NK-92 (cell line): ENCODE data around the gene ALB.

Experiments used
- DNase-seq: peaks from one replicate; lab custom pipeline; 2025; ENCODE audit not compliant: unreplicated experiment; lab: John Stamatoyannopoulos, UW

The ALB gene

DNA sequence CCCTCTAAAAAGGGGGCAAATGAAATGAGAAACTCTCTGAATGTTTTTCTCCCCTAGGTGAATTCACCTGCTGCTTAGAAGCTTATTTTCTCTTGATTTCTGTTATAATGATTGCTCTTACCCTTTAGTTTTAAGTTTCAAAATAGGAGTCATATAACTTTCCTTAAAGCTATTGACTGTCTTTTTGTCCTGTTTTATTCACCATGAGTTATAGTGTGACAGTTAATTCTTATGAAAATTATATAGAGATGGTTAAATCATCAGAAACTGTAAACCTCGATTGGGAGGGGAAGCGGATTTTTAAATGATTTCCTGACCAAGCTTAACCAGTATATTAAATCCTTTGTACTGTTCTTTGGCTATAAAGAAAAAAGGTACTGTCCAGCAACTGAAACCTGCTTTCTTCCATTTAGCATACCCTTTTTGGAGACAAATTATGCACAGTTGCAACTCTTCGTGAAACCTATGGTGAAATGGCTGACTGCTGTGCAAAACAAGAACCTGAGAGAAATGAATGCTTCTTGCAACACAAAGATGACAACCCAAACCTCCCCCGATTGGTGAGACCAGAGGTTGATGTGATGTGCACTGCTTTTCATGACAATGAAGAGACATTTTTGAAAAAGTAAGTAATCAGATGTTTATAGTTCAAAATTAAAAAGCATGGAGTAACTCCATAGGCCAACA, 4.2 kb downstream of the ALB start:
- DNase-seq, result no peak

DNA sequence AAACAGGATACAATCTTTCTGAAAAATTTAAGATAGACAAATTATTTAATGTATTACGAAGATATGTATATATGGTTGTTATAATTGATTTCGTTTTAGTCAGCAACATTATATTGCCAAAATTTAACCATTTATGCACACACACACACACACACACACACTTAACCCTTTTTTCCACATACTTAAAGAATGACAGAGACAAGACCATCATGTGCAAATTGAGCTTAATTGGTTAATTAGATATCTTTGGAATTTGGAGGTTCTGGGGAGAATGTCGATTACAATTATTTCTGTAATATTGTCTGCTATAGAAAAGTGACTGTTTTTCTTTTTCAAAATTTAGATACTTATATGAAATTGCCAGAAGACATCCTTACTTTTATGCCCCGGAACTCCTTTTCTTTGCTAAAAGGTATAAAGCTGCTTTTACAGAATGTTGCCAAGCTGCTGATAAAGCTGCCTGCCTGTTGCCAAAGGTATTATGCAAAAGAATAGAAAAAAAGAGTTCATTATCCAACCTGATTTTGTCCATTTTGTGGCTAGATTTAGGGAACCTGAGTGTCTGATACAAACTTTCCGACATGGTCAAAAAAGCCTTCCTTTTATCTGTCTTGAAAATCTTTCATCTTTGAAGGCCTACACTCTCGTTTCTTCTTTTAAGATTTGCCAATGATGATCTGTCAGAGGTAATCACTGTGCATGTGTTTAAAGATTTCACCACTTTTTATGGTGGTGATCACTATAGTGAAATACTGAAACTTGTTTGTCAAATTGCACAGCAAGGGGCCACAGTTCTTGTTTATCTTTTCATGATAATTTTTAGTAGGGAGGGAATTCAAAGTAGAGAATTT, 5.2 kb downstream of the ALB start:
- DNase-seq, result no peak

DNA sequence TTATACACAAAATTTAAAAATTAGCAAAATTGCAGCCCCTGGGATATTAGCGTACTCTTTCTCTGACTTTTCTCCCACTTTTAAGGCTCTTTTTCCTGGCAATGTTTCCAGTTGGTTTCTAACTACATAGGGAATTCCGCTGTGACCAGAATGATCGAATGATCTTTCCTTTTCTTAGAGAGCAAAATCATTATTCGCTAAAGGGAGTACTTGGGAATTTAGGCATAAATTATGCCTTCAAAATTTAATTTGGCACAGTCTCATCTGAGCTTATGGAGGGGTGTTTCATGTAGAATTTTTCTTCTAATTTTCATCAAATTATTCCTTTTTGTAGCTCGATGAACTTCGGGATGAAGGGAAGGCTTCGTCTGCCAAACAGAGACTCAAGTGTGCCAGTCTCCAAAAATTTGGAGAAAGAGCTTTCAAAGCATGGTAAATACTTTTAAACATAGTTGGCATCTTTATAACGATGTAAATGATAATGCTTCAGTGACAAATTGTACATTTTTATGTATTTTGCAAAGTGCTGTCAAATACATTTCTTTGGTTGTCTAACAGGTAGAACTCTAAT, 6.0 kb downstream of the ALB start:
- DNase-seq, result no peak

DNA sequence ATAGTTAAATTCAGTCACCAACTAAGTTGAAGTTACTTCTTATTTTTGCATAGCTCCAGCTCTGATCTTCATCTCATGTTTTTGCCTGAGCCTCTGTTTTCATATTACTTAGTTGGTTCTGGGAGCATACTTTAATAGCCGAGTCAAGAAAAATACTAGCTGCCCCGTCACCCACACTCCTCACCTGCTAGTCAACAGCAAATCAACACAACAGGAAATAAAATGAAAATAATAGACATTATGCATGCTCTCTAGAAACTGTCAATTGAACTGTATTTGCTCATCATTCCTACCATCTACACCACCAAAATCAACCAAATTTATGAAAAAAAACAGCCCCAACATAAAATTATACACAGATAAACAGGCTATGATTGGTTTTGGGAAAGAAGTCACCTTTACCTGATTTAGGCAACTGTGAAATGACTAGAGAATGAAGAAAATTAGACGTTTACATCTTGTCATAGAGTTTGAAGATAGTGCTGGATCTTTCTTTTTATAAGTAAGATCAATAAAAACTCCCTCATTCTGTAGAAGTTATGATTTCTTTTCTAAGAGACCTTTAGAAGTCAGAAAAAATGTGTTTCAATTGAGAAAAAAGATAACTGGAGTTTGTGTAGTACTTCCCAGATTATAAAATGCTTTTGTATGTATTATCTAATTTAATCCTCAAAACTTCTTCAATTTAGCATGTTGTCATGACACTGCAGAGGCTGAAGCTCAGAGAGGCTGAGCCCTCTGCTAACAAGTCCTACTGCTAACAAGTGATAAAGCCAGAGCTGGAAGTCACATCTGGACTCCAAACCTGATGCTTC, 7.0 kb downstream of the ALB start:
- no peak for DNase-seq

DNA sequence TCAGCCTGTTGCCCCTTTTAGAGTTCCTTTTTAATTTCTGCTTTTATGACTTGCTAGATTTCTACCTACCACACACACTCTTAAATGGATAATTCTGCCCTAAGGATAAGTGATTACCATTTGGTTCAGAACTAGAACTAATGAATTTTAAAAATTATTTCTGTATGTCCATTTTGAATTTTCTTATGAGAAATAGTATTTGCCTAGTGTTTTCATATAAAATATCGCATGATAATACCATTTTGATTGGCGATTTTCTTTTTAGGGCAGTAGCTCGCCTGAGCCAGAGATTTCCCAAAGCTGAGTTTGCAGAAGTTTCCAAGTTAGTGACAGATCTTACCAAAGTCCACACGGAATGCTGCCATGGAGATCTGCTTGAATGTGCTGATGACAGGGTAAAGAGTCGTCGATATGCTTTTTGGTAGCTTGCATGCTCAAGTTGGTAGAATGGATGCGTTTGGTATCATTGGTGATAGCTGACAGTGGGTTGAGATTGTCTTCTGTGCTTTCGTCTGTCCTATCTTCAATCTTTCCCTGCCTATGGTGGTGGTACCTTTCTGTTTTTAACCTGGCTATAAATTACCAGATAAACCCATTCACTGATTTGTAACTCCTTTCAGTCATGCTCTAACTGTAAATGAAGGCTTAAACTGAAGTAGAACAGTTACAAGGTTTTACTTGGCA, 7.8 kb downstream of the ALB start:
- DNase-seq, result no peak

DNA sequence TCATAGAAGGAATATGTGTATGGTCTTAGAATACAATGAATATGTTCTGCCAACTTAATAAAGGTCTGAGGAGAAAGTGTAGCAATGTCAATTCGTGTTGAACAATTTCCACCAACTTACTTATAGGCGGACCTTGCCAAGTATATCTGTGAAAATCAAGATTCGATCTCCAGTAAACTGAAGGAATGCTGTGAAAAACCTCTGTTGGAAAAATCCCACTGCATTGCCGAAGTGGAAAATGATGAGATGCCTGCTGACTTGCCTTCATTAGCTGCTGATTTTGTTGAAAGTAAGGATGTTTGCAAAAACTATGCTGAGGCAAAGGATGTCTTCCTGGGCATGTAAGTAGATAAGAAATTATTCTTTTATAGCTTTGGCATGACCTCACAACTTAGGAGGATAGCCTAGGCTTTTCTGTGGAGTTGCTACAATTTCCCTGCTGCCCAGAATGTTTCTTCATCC, 9.2 kb downstream of the ALB start:
- no peak for DNase-seq

DNA sequence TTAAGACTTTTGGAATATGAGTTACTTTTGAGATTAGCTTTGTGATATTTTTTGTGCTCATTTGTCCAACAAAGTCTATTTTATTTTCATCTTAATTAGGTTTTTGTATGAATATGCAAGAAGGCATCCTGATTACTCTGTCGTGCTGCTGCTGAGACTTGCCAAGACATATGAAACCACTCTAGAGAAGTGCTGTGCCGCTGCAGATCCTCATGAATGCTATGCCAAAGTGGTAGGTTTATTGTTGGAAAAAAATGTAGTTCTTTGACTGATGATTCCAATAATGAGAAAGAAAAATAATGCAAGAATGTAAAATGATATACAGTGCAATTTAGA, 10.8 kb downstream of the ALB start:
- no peak for DNase-seq

DNA sequence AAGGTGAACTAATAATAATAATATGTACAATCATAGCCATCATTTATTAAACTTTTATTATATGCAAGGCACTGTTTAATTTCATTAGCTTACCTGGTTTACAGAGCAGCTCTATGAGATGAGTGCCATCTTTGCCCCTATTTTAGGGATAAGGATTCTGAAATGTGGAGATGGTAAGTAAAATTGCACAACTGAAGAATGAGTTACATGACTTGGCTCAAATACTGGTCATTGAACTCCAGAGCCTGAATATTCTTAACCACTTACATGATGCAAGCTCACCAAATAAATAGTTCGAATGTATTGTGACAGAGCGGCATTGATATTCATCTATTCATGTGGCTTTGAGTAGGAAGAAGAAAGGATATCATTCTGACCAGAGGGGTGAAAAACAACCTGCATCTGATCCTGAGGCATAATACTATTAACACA, 11.7 kb downstream of the ALB start:
- DNase-seq, result no peak

DNA sequence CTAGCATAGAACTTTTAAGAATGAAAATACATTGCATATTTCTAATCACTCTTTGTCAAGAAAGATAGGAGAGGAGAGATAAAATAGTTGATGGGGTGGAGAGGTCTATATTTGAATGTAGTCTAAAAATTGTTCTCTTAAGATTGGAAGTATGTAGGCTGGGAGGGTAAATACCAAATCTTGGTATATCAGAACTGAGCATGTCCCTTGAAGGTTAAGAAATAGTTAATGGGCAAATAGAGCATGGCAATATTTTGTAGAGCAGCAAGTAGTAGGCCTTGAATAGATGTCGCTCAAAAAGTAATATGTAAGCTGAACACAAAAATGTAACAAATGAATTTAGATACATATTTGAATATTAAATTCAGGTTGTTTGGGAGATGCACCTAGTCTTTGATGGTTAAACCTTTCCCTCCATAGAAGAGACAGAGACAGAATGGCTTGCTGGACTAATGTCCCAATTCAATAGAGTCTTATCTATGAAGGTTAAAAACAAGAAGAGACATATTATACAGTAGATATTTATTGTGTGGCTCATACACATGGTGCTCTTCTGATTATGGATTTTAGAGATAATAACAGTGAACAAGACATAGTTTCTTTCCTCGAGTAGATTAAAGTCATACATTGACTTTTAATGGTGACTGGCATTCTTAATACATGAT, 12.5 kb downstream of the ALB start:
- DNase-seq, result no peak

DNA sequence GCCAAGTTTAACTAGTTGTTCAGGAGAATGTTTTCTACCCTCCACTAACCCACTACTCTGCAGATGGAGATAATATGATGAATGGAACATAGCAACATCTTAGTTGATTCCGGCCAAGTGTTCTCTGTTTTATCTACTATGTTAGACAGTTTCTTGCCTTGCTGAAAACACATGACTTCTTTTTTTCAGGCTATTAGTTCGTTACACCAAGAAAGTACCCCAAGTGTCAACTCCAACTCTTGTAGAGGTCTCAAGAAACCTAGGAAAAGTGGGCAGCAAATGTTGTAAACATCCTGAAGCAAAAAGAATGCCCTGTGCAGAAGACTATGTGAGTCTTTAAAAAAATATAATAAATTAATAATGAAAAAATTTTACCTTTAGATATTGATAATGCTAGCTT, 13.3 kb downstream of the ALB start:
- DNase-seq, result no peak

DNA sequence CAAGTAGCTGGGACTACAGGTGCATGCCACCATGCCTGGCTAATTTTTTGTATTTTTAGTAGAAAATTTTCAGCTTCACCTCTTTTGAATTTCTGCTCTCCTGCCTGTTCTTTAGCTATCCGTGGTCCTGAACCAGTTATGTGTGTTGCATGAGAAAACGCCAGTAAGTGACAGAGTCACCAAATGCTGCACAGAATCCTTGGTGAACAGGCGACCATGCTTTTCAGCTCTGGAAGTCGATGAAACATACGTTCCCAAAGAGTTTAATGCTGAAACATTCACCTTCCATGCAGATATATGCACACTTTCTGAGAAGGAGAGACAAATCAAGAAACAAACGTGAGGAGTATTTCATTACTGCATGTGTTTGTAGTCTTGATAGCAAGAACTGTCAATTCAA, 13.9 kb downstream of the ALB start:
- no peak for DNase-seq

DNA sequence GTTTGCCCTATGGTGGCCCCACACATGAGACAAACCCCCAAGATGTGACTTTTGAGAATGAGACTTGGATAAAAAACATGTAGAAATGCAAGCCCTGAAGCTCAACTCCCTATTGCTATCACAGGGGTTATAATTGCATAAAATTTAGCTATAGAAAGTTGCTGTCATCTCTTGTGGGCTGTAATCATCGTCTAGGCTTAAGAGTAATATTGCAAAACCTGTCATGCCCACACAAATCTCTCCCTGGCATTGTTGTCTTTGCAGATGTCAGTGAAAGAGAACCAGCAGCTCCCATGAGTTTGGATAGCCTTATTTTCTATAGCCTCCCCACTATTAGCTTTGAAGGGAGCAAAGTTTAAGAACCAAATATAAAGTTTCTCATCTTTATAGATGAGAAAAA, 14.6 kb downstream of the ALB start:
- DNase-seq, result no peak

DNA sequence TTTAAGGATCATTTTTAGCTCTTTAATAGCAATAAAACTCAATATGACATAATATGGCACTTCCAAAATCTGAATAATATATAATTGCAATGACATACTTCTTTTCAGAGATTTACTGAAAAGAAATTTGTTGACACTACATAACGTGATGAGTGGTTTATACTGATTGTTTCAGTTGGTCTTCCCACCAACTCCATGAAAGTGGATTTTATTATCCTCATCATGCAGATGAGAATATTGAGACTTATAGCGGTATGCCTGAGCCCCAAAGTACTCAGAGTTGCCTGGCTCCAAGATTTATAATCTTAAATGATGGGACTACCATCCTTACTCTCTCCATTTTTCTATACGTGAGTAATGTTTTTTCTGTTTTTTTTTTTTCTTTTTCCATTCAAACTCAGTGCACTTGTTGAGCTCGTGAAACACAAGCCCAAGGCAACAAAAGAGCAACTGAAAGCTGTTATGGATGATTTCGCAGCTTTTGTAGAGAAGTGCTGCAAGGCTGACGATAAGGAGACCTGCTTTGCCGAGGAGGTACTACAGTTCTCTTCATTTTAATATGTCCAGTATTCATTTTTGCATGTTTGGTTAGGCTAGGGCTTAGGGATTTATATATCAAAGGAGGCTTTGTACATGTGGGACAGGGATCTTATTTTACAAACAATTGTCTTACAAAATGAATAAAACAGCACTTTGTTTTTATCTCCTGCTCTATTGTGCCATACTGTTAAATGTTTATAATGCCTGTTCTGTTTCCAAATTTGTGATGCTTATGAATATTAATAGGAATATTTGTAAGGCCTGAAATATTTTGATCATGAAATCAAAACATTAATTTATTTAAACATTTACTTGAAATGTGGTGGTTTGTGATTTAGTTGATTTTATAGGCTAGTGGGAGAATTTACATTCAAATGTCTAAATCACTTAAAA, 15.3 kb downstream of the ALB start:
- no peak for DNase-seq

DNA sequence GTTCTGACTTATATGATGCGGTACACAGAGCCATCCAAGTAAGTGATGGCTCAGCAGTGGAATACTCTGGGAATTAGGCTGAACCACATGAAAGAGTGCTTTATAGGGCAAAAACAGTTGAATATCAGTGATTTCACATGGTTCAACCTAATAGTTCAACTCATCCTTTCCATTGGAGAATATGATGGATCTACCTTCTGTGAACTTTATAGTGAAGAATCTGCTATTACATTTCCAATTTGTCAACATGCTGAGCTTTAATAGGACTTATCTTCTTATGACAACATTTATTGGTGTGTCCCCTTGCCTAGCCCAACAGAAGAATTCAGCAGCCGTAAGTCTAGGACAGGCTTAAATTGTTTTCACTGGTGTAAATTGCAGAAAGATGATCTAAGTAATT, 16.5 kb downstream of the ALB start:
- no peak for DNase-seq

DNA sequence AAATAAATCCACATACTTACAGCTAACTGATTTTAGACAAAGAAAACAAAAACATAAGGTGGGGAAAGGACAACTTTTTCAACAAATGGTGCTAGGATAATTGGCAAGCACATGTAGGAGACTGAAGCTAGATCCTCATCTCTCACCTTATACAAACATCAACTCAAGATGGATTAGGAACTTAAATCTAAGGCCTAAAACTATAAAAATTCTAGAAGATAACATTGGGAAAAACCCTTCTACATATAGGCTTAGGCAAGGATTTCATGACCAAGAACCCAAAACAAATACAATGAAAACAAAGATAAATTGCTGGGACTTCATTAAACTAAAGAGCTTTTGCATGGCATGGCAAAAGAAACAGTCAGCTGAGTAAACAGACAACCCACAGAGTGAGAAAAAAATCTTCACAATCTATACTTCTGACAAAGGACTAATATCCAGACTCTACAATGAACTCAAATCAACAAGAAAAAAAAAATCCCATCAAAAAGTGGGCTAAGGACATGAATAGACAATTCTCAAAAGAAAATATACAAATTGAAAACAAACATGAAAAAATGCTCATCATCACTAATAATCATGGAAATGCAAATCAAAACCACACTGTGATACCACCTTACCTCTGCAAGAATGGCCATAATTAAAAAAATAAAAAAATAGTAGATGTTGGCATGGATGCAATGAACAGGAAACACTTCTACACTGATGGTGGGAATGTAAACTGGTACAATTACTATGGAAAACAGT, 17.8 kb downstream of the ALB start:
- no peak for DNase-seq

DNA sequence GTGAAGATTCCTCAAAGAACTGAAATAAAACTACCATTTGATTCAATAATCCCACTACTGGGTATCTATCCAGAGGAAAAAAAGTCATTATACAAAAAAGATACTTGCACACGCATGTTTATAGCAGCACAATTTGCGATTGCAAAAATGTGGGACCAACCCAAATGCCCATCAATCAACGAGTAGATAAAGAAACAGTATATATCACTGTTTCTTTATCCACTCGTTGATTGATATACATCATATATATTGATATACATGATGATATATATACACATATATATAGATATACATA, 18.3 kb downstream of the ALB start:
- no peak for DNase-seq

DNA sequence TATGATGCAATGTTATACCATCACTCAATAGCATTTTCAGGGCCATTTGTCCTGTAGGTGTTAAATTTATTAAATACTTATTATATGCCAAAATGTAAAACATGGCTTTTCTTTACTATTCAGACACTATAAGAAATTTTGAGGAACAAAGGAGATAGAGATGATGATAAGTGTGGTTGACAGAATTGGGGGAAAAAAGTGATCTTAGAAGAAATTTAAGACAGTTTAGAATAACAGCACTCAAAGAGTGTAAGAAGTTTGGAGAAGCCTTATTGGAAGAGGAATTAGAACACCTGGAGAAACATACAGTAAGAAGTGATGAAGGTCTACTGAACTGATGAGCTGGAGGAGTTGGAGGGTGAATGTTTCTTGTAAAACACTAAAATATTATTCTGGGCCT, 19.1 kb downstream of the ALB start:
- no peak for DNase-seq

DNA sequence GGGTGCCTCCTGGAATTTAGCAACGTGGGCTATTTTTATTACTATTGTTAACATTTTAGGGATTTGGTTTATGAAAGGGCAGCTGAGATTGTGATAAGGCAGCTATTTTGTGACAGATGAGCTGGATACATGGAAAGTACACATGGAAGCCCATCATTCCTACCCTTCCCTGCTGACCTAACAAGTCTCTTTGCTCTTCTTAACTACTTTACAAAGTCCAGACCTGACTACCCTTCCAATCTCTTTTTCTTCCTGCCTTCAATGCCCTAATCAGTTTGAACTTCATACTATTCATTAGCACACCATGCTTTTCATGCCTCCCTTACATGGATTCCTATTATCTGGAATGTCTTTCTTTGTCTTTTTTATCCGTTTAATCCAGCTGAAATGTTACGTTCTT, 22.6 kb downstream of the ALB start:
- DNase-seq, result no peak

DNA sequence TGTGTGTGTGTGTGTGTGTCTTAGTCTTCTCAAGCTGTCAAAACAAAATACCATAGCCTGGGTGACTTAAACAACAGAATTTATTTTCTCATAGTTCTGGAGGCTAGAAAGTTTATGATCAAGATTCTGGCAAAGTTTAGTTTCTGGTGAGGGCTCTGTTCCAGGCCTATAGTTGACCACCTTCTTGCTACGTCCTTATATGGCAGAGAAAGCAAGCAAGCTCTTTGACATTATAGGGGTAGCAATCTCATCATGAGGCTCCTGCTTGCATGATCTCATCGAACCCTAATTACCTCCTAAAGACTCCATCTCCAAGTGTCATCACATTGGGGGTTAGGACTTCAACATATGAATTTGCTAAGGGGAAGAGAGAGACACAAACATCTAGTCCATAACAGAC, 25.0 kb downstream of the ALB start:
- DNase-seq, result no peak
